Panc1 (cell line): ENCODE measurements around the gene PBOV1. TPM values are rescaled to one million over a fixed set of nuclear protein-coding genes. Genes with fewer than 3 reads are reported as not detected.

Experiments used
- ATAC-seq: fragments of 200-7000 bp; cut with Tn5 transposase; 2 replicates; pipeline ENCODE4 v1.9.1; 2020; ENCODE audit warnings: mild to moderate bottlenecking, moderate library complexity
- BruUV-seq: library from RNA; stranded (reverse); fragments of 400-500 nt; replicated peaks from 2 replicates; lab custom pipeline; 2021; lab: Mats Ljungman, UMichigan
- CTCF ChIA-PET: fragments of 300-600 bp; sonication (Branson Sonifier 250); formaldehyde crosslinking; loops from one replicate; lab custom pipeline; 2022; ENCODE audit warnings: antibody characterized with exemption; lab: Charles Lee
- POLR2A ChIA-PET: fragments of 300-600 bp; sonication (Branson Sonifier 250); formaldehyde crosslinking; loops from one replicate; lab custom pipeline; 2022; ENCODE audit warnings: antibody characterized with exemption; lab: Charles Lee
- DNase-seq: peaks from one replicate; pipeline ENCODE4 v3.0.0-alpha.2; 2010; ENCODE audit warnings: low read depth, low spot score
- H3K27ac ChIP-seq: 2 replicates; pipeline ENCODE4 v1.5.1; 2011; ENCODE audit warnings: mild to moderate bottlenecking, low read length, inconsistent platforms
- H3K27me3 ChIP-seq: fragments of 200-500 bp; sonication (Bioruptor generic); 2 replicates; pipeline ENCODE4 v1.6.0; 2014; ENCODE audit warnings: low read length, inconsistent platforms; ENCODE audit not compliant: control insufficient read depth, insufficient read depth
- H3K36me3 ChIP-seq: fragments of 200-500 bp; sonication (Bioruptor generic); 2 replicates; pipeline ENCODE4 v1.5.1; 2014; ENCODE audit warnings: inconsistent platforms, mild to moderate bottlenecking, low read length, moderate library complexity; ENCODE audit not compliant: control insufficient read depth, insufficient read depth
- H3K4me1 ChIP-seq: 2 replicates; pipeline ENCODE4 v1.5.1; 2011; ENCODE audit warnings: inconsistent platforms, mild to moderate bottlenecking, low read length, moderate library complexity; ENCODE audit not compliant: control insufficient read depth, insufficient read depth
- H3K4me3 ChIP-seq, 2 experiments: 2 replicates each; pipeline ENCODE4 v1.5.1; 2011 to 2012; ENCODE audit warnings: low read depth in 2 of 2, low read length in 2 of 2, mild to moderate bottlenecking in 2 of 2, inconsistent platforms in 1 of 2, moderate library complexity in 1 of 2
- H3K9me3 ChIP-seq: fragments of 200-500 bp; sonication (Bioruptor generic); 2 replicates; pipeline ENCODE4 v1.5.1; 2014; ENCODE audit warnings: low read depth, mild to moderate bottlenecking, inconsistent platforms, low read length, moderate library complexity; ENCODE audit not compliant: control insufficient read depth, insufficient read depth
- POLR2AphosphoS5 ChIP-seq: IDR thresholded peaks from 2 replicates; pipeline ENCODE4 v1.6.1; 2012; ENCODE audit warnings: mild to moderate bottlenecking, low read depth, low read length, moderate library complexity
- SIN3A ChIP-seq: IDR thresholded peaks from 2 replicates; pipeline ENCODE4 v1.6.1; 2012; ENCODE audit warnings: low read depth, mild to moderate bottlenecking, low read length, moderate library complexity, borderline replicate concordance; ENCODE audit not compliant: insufficient read depth
- TCF7L2 ChIP-seq: IDR thresholded peaks from 2 replicates; pipeline ENCODE4 v1.6.1; 2011; ENCODE audit warnings: mild to moderate bottlenecking, low read depth, low read length, inconsistent platforms
- in situ Hi-C: cut with HindIII; loops from 2 replicates; pipeline ENCODE4 v1.10.0; 2016; ENCODE audit warnings: low sequenced_read_pairs, low pct_unique_long_range_greater_than_20kb
- intact Hi-C: fragments of 100-400 bp; cut with micrococcal nuclease; formaldehyde crosslinking; loops from one replicate; pipeline ENCODE4 v1.10.0; 2022; ENCODE audit not compliant: unreplicated experiment
- total RNA-seq: library from RNA; stranded (reverse); gene quantifications from one replicate; pipeline ENCODE4 v1.2.1, GENCODE V29; 2021; ENCODE audit not compliant: unreplicated experiment
- TF ChIP-seq, protein P1 (sequence below), 2 experiments: IDR thresholded peaks; 2 replicates each; pipeline ENCODE4 v1.6.1; 2011 to 2012; ENCODE audit warnings: low read depth in 2 of 2, control low read depth in 1 of 2, low read length in 1 of 2, mild to moderate bottlenecking in 1 of 2, moderate library complexity in 1 of 2; ENCODE audit not compliant: insufficient read depth in 1 of 2
- TF ChIP-seq, protein P2 (sequence below): fragments of 450-650 bp; IDR thresholded peaks from 2 replicates; pipeline ENCODE4 v1.5.1; 2017; ENCODE audit warnings: mild to moderate bottlenecking

Gene PBOV1
- total RNA-seq, 1 experiment from 2014 or later: not detected

DNA sequence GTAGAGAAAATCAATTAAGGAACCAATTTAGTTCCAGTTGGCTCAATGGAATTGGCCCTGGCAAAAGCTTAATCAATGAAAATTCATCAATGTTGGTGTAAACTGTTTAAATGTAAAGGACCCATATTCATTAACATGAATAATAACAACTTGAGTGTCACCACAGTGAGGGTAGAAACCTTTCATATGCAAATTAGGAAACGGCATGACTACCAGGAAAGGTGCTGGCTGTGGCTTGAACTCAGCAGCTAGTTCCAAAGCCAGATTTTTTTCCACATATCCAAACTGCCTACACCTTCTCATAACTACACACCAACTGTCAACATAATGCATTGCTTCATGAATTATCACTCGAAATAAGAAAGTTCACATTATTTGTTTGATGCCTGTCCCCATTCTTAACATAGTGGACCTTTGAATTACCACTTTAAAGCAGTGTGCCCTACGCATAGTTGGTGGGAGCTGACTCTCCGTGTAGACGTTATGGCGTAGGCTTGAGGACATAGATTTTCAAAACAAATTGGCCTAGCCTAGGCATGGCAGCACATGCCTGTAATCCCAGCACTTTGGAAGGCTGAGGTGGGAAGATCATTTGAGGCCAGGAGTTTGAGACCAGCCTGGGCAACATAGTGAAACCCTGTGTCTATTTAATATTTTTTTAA is 19.7 kb downstream of the PBOV1 start:
- ATAC-seq: no peak
- Histone ChIP-seq H3K36me3 (no peaks in the 10 kb centered on the region), H3K4me1 (no peaks in the 10 kb centered on the region), H3K27ac (no peak overlapping the region), H3K9me3 (no peaks in the 10 kb centered on the region), H3K27me3 (peaks cover 2% of the 10 kb centered on the region; the same call in 1 of the 2 replicates), H3K4me3 (no peak overlapping the region)
- ChIA-PET CTCF (no interaction called here), POLR2A (no interaction called here)
- no peak for DNase-seq
- intact Hi-C loops (no loop called here), in situ Hi-C loops (no loop called here)
- BruUV-seq: no TSS peak
- TF ChIP-seq, protein P1, sequence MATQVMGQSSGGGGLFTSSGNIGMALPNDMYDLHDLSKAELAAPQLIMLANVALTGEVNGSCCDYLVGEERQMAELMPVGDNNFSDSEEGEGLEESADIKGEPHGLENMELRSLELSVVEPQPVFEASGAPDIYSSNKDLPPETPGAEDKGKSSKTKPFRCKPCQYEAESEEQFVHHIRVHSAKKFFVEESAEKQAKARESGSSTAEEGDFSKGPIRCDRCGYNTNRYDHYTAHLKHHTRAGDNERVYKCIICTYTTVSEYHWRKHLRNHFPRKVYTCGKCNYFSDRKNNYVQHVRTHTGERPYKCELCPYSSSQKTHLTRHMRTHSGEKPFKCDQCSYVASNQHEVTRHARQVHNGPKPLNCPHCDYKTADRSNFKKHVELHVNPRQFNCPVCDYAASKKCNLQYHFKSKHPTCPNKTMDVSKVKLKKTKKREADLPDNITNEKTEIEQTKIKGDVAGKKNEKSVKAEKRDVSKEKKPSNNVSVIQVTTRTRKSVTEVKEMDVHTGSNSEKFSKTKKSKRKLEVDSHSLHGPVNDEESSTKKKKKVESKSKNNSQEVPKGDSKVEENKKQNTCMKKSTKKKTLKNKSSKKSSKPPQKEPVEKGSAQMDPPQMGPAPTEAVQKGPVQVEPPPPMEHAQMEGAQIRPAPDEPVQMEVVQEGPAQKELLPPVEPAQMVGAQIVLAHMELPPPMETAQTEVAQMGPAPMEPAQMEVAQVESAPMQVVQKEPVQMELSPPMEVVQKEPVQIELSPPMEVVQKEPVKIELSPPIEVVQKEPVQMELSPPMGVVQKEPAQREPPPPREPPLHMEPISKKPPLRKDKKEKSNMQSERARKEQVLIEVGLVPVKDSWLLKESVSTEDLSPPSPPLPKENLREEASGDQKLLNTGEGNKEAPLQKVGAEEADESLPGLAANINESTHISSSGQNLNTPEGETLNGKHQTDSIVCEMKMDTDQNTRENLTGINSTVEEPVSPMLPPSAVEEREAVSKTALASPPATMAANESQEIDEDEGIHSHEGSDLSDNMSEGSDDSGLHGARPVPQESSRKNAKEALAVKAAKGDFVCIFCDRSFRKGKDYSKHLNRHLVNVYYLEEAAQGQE (IDR thresholded peaks at IDR 0.05; ENCODE audit: insufficient read depth in 1 of 2, low read depth in 2 of 2, low read length in 1 of 2): no peak
- TF ChIP-seq TCF7L2 (no peak), POLR2AphosphoS5 (no peak), SIN3A (no peak)
- TF ChIP-seq, protein P2, sequence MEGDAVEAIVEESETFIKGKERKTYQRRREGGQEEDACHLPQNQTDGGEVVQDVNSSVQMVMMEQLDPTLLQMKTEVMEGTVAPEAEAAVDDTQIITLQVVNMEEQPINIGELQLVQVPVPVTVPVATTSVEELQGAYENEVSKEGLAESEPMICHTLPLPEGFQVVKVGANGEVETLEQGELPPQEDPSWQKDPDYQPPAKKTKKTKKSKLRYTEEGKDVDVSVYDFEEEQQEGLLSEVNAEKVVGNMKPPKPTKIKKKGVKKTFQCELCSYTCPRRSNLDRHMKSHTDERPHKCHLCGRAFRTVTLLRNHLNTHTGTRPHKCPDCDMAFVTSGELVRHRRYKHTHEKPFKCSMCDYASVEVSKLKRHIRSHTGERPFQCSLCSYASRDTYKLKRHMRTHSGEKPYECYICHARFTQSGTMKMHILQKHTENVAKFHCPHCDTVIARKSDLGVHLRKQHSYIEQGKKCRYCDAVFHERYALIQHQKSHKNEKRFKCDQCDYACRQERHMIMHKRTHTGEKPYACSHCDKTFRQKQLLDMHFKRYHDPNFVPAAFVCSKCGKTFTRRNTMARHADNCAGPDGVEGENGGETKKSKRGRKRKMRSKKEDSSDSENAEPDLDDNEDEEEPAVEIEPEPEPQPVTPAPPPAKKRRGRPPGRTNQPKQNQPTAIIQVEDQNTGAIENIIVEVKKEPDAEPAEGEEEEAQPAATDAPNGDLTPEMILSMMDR: no peak

DNA sequence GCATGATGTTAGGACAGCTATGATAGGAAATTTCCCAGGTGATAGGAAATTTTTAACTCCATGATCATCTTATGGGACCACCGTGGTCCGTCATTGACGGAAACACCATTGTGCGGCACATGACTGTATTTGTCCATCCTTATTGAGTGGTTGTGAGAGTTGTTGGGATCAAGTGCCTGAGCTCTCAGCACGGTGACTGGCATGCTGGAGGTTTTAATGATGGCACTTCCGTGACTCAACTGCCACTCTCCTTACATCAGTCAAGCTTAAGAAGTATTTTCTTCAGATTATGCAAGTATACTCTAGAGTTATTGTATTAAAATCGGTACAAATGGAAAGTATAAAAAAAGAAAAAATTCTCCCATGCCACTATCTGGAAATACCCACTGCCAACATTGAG is 20.7 kb downstream of the PBOV1 start:
- Histone ChIP-seq H3K27me3 (peaks cover 4% of the 10 kb centered on the region; the same call in 1 of the 2 replicates), H3K36me3 (no peaks in the 10 kb centered on the region), H3K4me1 (no peaks in the 10 kb centered on the region), H3K4me3 (no peak overlapping the region), H3K9me3 (no peaks in the 10 kb centered on the region), H3K27ac (no peak overlapping the region)
- TF ChIP-seq SIN3A: no peak
- TF ChIP-seq, protein P2: no peak
- no peak for TF ChIP-seq TCF7L2
- TF ChIP-seq, protein P1 (IDR thresholded peaks at IDR 0.05; ENCODE audit: insufficient read depth in 1 of 2, low read depth in 2 of 2, low read length in 1 of 2): no peak
- TF ChIP-seq POLR2AphosphoS5: no peak
- ATAC-seq (no peak), DNase-seq (no peak)
- intact Hi-C loops (no loop called here), in situ Hi-C loops (no loop called here)
- ChIA-PET CTCF (no interaction called here), POLR2A (interaction anchor here (0.8 kb wide), 1 partner anchor 35 kb away, joined by 3 read pairs; no protein-coding TSS in a partner anchor)
- BruUV-seq: no TSS peak
